GM19328 (cell line): ENCODE data around the gene PRELID1.
"Not testable (repeated sequence)": the region's sequence is repeated elsewhere in the genome, so short reads cannot be mapped to it uniquely, and the experiment has no call there.

Experiments
- ATAC-seq: cut with Tn5 transposase; IDR thresholded peaks from one replicate; pipeline ENCODE4 v1.9.1; 2021; ENCODE audit warnings: mild to moderate bottlenecking, moderate library complexity; ENCODE audit not compliant: unreplicated experiment

Gene PRELID1

DNA sequence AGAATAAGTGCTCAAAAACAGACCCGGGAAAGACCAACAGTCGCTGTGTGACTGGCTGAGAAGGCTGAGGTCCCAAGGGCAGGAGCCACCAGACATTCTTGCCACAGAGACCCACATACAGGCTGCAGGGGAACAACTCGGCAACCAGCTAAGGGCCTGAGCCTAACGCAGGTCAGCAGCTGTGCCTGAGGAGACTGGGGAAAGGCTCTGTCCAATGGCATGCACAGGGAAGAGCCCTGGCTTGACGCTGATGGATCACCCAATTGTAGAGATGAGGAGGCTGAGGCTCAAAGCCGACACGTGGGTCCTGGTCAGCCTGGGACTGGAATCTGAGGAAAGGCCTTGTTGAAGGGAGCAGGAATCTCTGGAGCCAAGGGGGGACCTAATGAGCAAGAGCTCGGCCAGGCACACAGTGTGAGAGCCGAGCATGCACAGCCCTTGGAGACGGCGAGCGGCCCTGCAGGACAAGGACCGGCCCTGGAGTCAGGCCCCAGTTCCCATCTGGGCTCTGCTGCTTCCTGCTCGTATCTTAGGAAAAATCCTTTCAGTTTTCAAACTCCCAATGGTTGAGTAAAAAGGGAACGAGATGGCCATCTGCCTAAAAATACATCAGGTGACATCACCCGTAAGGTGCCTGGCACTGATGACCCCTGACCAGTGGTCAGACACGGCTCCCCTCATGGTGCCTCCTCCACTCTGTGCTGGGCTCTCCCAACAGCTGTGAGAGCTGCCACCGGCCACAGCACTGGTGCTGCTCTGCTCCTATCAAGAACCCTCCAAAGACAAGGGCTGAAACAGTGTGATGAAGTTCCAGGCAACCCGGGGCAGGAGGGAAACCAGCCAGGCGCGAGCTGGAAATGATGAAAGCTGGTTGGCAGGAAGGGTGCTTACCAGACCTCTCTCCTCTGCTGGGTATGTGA is 31.4 kb downstream of the PRELID1 start:
- ATAC-seq: no peak

DNA sequence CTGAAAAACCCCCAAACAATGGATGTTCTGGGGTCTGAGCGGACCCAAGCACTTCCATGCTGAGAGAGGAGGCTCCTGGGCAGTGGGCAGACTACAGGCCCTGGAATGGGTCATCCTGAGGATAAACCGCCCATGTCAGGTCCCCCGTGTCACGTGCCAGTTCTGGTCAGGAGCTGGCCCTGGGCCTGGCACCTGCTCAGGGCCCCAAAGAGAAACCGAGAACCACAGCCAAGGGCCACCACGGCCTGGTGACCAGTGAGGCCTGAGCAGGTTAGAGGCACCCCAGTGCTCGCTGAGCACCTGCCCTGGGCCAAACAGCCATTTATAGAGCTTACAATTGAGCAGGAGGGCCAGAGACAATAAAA is 32.1 kb downstream of the PRELID1 start:
- no peak for ATAC-seq

DNA sequence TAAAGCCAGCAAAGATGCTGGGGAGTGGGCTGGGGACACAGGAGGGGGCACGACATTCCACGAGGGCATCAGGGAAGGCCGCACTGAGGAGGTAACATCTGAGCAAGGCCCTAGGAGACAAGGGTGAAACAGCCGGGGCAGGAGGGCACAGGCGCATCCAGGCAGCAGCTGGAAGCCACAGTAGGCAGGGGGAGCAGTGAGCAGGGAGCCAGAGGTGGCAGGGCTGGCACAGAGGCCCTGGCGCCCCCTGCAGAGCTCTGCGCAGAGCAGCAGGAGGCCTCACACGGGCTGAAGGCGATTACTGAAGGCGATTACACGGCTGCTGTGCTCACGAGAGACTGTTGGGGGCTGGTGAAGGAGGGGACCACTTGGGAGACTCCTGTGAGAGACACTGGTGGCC is 32.5 kb downstream of the PRELID1 start:
- ATAC-seq: no peak

DNA sequence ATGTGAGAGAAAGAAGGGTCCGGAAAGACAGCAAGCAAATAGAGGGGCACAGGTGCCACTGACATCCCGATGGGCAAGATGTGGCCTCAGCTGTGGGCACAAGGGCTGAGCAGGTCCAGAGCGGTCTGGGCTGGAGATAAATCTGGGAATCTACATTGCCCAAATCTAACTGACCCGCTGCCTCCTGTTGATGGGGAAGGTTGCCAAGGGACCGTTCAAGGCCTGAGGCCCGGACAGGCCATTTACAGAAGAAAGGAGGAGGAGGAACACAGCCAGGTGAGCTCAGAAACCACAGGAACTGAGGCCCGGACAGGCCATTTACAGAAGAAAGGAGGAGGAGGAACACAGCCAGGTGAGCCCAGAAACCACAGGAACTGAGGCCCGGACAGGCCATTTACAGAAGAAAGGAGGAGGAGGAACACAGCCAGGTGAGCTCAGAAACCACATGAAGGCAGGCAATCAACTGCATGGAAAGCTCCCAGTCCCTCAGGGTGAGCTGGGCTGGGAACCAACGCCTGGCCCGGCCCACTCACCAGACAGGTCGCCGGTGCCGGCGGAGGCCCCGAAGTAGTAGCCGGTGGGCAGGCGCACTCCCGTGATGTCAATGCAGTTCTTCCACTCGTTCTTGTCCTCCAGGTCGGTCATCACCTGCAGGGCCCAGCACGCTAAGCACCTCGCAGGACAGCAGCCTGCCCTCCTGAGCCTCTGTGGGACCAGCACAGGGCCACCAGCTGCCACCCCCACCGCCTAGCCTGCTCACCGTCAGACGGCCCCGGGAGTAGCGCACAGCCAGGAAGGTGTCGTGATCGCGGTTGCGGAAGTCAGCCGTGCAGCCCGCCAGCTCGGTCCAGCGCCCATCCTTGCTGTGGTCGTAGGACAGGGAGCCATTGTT is 33.2 kb downstream of the PRELID1 start:
- no peak for ATAC-seq

DNA sequence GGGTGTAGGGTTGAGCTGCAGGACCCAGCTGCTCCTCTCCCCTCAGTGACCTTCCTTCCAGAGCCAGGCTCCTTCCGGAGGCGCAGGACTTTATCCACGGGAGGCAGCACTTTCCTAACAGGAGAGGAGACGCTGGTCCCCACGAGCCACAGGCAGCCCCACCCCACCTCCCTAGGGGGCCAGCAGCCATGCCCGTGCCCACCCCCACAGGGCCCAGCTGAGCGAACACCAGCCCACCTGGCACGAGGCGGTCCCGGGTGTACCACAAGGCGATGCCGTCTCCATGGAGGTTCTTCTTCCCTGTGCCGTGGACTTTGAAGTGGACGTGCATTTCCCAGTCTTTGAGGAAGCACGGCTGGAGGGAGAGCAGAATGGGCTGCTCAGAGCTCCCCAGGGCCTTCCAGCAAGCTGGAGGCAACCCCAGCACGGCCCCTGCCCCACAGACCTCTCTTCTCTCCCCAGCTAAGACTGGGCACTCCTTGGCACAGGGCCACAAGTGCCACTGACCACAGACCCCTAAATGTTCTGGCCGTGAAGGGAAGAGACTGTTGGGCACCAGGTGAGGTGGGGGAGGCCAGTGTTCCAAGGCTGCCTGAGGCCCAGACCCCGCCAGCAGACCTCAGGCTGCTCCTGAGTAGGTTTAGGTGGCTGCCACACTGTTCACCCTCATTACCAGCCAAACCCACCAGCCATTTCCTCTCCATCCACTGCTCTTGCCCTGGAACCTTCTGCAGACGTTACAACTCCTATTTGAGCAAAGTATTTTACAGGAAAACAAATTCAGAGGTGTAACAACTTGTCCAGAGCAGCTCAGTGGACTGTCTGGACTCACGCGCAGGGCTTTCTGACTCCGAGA is 34.9 kb downstream of the PRELID1 start:
- ATAC-seq: no peak

DNA sequence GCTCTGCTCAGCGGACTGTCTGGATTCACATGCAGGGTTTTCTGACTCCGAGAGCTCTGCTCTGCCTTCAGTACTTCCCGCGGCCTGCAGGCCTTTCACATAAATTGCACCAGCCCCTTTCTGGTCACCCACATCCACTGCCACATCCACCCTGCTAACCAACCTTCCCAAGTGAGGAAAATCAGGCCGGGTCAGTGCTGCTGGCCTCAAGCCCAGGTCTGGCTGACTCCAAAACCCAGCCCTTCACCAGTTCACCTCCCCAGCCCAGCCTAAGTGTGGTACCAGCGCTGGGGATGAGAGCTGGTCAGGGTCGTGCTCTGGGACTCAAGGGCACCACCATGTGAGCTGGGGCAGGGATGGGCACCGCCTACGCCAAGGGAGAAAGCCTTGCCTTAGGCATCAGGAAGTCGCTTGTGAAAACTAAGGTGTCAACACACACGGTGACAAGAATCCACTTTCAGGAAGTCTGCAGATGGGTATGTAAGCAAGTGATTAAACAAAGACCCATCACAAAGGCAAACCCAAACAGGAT is 35.6 kb downstream of the PRELID1 start:
- no peak for ATAC-seq

DNA sequence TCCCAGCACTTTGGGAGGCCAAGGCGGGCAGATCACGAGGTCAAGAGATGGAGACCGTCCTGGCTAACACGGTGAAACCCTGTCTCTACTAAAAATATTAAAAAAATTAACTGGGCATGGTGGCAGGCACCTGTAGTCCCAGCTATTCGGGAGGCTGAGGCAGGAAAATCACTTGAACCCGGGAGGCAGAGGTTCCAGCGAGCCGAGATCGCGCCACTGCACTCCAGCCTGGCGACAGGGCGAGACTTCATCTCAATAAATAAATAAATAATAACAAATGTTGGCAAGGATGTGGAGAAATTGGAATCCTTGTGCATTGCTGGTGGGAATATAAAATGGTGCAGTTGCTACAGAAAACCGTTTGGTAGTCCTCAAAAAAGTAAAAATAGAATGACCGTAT is 39.4 kb downstream of the PRELID1 start:
- ATAC-seq: not testable (repeated sequence)

DNA sequence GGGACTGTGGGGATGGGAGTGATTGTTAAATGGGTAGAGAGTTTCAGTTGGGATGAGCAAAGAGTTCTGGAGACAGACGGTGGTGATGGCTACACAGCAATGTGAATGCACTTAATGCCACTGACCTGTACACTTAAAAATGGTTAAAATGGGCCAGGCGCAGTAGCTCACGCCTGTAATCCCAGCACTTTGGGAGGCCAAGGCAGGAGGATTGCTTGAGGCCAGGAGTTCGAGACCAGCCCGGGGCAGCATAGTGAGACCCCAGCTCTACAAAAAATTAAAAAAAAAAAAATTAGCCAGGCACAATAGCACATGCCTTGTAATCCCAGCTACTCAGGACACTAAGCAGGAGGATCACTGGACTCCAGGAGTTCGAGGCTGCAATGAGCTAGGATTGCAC is 40.2 kb downstream of the PRELID1 start:
- no peak for ATAC-seq

DNA sequence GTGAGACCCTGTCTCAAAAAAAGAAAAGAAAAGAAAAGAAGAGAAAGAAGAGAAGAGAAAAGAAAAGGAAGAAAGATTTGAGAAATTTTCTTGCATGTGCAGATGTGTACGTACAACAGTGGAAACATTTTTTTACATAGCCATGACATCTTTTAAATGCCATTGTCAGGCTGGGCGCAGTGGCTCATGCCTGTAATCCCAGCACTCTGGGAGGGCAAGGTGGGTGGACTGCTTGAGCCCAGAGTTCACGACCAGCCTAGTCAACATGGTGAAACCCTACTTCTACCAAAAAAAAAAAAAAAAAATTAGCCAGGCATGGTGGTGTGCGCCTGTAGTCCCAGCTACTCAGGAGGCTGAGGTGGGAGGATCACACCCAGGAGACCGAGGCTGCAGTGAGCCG is 41.3 kb downstream of the PRELID1 start:
- no peak for ATAC-seq

DNA sequence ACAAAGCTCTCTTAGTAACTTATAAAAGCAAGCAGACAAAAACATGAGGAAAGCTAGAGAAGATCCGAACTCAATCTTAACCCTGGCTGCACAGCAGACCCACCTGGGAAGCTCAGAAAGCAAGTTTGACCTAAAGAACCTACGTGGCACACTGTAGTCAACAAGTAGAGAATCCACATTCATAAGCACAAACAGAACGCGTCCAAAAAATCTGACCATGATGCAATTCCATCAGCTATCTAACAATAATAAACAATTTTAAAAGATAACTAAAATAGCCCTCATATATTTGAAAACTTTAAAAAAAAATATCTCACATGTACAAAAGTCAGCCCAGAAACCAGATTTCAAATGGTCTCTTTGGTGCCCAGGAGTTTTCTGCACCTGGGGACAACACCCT is 43.2 kb downstream of the PRELID1 start:
- ATAC-seq: no peak

DNA sequence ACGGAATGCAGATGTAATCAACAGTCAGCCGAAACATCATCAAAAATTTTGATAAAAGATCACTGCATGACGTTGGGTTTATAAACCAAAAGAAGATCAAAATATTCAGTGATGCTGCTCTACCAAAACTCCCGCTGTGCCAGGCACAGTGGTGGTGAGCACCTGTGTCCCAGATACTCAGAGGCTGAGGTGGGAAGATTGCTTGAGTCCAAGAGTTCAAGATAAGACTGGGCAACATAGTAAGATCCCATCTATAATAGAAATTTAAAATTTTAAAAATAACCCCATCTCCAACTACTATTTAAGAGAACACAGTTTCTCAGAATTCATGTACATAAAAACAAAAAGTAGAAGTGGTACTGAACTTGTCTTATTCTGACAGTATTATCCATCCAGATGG is 44.1 kb downstream of the PRELID1 start:
- ATAC-seq: no peak

DNA sequence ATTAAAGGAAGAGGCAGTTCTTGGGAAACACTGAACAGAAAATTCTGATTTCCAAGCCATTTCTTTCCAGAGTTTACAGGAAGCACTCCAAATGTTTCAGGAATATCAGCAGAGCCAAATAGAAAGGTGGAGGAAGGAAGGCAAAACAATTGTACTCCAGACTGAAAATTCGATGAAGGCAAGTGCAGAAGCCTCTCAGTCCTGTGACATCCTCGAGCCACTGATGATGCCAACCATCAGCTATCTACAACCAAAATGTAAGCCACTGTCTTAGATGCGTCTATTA is 45.7 kb downstream of the PRELID1 start:
- ATAC-seq: no peak

DNA sequence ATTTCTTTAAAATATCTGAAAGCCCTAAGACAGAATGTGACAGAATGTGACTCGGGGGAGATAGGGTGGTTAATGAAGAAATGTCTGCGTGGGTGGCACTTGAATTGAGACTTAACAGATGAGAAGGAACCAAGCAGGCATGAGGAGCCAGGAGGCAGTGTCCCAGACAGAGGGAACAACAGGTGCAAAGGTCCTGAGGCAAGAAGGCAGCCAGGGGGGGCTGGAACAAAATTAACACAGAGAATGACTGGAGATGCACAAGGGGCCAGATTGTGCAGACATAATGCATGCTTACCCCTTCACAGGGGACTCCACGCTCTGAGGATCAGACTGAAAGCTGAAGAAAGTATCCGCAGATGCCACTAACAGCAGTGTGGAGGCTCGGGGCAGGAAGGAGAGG is 46.2 kb downstream of the PRELID1 start:
- no peak for ATAC-seq

DNA sequence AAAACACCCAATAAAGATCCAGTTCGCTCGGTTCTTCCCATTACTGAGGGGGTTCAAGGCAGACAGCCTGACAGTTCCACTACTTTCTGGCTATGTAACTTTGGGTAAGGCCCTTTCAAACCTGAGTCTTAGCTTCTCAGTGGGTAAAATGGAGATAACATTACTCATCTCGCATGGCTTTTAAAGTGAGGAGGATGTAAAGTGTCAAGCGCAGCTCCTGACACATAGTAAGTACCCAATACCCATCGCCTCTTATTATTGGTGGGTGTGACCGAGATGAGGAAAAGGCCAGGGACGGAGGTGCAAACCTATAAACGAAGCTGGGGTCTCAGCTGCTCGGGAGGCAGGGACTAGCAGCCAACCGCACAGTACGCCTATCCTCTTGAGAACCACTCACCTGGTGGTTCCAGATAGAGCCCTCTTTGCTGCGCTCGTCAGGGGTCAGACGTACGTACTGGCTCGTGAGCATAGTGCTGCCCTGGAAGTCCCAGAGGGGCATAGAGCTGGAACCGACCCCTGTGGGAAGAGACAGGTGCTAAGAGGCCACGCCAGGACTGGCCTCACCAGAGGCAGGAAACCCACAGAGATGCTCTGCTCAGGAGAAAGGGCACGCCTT is 47.3 kb downstream of the PRELID1 start:
- no peak for ATAC-seq

DNA sequence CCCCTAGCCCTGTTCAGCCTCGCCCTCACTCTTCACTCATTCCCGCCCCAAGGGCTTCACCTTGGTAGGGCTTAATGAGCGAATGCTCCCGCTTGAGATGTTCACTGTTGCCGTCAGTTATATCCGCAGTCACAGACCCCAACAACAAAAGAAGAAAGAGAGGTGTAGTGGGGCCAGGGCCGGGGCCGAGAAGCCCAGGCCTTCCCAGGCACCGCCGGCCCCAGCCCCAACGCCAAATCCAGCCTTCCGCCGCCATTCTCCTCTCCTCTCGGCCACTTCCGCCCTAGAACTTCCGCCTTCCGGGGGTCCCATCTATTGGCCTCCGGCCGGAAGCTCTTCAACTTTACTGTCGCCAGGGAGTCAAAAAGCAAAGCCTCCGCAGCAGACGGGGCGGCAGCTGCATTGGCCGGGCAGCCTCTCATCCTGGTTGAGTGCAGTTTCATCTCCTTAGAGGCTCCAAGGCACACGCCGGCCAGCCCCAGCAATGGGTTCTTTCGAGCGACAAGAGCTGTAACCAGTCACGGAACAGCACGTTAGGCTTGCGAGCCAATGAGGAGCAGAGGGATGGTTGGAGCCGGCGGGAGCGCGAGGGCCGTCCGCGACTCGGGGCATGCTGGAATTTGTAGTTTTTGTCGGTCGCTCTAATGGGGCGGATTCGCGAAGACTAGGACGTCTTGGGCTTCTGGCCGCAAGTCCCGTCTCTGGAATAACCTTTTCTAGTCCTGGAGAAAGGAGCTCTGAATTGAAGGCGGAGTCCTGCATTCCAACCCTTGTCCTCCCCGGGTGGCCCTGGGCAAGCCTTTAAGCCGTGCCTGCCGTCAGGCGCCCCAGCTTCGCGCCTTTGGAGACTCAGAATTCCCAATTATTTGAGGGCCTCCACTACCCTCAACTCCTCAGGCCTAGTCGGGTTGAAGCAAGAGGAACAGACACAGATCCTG is 48.1 kb downstream of the PRELID1 start, which contains the start of gene LMAN2:
Gene LMAN2 (minus strand): TSS at position 277 of the 938 bp plus-strand sequence. CDS start 21 bp downstream, at position 256.
- peak; percentile 87 for ATAC-seq

DNA sequence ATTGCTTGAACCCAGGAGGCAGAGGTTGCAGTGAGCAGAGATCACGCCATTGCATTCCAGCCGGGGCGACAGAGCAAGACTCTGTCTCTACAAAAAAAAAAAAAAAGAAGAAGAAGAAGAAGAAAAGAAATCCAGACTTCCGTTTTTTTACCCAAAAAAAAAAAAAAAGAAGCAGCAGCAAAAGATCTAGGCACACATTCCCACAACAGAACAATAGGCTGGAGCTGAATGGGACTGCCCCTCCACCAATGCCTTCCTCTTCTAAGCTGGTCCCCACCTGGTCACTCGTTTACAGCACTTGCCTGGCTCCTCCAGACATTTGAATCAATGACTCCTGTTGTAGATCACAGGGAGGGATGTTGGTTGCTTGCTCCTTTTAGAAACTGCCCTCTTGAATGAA is 49.5 kb downstream of the PRELID1 start:
- ATAC-seq: no peak

DNA sequence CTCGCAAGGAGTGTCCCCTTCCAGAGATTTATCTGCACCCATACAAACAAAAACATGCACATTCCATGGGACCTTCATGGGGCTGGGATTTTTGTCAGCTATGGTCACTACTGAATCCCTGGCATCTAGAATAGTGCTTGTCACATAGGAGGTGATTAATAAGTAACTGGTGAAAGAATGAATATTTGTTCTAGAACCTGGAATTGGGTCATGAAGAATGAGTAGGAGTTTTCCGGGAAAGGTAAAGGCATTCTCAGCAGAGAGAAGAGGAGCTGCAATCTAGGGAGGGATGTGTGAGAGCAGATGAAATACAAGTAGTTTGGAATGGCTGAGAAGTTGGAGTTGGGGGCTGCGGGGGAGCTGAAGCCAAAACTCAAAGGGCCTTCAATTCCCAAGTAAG is 50.7 kb downstream of the PRELID1 start:
- no peak for ATAC-seq

DNA sequence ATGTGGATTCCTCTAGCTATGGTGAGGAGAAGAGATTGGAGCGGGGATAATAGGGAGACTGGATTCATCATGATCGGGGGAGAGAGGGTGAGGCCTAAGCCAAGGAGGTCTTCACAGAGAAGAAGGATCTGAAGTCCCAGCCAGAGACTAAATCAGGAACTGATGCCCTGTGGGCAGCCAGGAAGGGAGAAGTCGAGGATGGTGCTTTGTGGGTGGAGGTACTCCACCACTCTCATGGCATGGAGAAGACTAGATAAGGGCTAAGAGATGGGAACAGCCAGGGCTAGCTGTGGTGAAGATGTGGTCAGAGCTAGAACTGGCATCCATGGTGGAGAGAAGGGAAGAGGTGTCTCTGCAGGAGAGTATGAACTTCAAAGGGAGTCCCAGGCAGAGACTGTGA is 51.1 kb downstream of the PRELID1 start:
- no peak for ATAC-seq

DNA sequence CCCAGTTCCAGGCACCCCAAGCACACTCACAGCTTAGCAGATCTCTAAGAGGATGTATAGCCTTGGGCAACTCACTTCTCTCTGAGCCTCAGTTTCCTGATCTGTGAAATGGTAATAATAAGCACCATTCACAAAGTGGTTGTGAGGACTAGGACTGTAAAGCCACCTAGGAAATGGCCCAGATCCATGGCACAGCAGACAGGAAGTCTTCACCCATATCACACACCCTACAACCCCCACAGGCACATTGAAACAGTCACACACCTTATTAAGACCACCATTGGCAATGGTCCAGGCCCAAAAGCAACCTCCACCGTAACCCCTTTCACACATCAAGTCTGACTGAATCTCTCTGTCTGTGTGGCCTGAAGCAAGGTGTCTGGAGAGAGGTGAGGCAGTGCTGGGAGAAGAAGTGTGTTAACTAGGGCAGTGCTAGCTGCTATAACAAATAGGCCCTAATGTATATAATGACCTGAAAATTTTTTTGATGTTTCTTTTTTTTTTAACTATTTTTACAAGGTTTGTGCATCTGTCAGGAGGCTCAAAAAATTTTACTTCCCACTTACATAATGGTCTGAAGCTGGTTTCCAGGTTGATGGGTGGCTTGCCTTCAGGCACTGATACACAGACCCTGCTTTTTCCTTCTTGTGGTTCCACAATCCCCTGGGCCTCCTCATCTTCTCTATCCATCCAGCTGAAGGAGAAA is 51.7 kb downstream of the PRELID1 start:
- ATAC-seq: no peak
